ENCODE results near the gene PRLR.

Gene PRLR

DNA sequence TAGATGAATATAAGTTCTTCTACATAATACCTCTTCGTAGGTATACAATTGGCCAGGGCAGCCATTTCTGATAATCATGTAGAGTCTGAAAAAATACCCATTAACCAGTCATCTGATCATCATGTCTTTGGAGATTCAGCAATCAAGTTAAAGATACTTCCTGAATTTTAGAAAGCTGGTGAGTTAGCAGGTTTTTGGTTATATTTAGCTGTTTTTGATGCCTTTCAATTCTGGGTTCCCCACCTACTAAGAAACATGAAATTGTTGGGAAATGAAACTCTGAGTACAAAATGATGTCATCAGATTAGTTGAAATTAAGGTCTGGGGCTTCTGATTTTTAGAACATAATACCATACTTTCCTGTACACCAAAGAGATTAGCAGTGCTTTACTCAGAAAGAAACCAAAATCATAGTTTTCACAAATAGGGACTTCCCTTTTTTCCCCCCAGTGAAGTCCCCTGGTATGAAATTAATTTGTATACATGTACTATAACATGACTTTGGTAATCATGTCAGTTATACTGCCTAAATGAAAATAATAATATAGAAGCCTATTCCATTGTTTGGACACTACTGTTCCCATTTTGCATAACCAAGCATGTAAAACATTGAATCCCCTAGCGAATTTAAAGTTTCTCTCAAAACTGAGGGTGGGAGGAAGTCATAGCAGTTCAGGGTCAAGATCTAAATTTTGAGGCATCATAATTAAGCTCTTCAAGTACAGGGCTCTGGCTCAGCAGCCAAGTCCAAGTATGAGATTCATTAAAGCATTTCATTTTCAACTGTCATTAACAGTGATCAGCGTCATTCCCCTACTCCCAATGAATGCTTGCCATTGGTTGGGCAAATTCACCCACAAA lies 17.9 kb downstream of the PRLR start:
- Histone ChIP-seq H3K9me3 (ENCODE audit: control insufficient read depth, insufficient read depth, low read depth, low read length) (no peaks in the 10 kb centered on the region), H3K4me1 (ENCODE audit: control insufficient read depth, insufficient read depth, low read length) (no peaks in the 10 kb centered on the region), H3K9ac (ENCODE audit: low read length) (no peak overlapping the region), H3K4me3 (ENCODE audit: low read depth, low read length) (no peak overlapping the region), H3K27ac (ENCODE audit: low read depth, low read length) (no peak overlapping the region), H3K27me3 (ENCODE audit: control insufficient read depth, insufficient read depth, low read length) (no peaks in the 10 kb centered on the region), H3K36me3 (ENCODE audit: control insufficient read depth, insufficient read depth, low read length) (no peaks in the 10 kb centered on the region)

DNA sequence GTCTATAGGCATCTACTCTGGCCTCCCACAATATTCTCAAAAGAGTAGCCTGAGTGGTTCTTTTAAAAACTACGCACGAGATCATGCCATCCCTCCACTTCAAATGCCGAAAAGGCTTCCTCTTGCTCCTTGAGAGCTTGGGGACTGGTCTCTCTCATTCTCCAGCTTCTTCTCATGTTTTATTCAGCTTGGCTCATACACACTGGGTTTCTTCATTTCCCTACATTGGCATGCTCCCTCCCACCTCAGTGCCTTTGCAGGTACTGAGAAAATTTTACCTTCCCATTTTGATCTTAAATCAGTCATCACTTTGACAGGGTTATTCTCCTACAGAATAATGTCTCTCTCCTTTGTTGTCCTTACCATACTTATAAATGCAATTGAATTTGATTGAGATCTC lies 20.4 kb downstream of the PRLR start:
- no peaks in the 10 kb centered on the region for H3K4me1 ChIP-seq (ENCODE audit: control insufficient read depth, insufficient read depth, low read length)
- H3K27me3 ChIP-seq (ENCODE audit: control insufficient read depth, insufficient read depth, low read length): no peaks in the 10 kb centered on the region
- H3K27ac ChIP-seq (ENCODE audit: low read depth, low read length): no peak overlapping the region
- no peak overlapping the region for H3K4me3 ChIP-seq (ENCODE audit: low read depth, low read length)
- H3K36me3 ChIP-seq (ENCODE audit: control insufficient read depth, insufficient read depth, low read length): no peaks in the 10 kb centered on the region
- no peaks in the 10 kb centered on the region for H3K9me3 ChIP-seq (ENCODE audit: control insufficient read depth, insufficient read depth, low read depth, low read length)
- H3K9ac ChIP-seq (ENCODE audit: low read length): no peak overlapping the region

- Histone ChIP-seq H3K9me3 (ENCODE audit: control insufficient read depth, insufficient read depth, low read depth, low read length) (no peaks in the 10 kb centered on the region), H3K27me3 (ENCODE audit: control insufficient read depth, insufficient read depth, low read length) (no peaks in the 10 kb centered on the region), H3K9ac (ENCODE audit: low read length) (no peak overlapping the region), H3K4me3 (ENCODE audit: low read depth, low read length) (no peak overlapping the region), H3K27ac (ENCODE audit: low read depth, low read length) (no peak overlapping the region), H3K4me1 (ENCODE audit: control insufficient read depth, insufficient read depth, low read length) (no peaks in the 10 kb centered on the region), H3K36me3 (ENCODE audit: control insufficient read depth, insufficient read depth, low read length) (no peaks in the 10 kb centered on the region)
Observed at GRCh38 chr5:35205606-35206005, 24.7 kb downstream of the PRLR start.

- no peaks in the 10 kb centered on the region for H3K36me3 ChIP-seq (ENCODE audit: control insufficient read depth, insufficient read depth, low read length)
- no peak overlapping the region for H3K4me3 ChIP-seq (ENCODE audit: low read depth, low read length)
- no peak overlapping the region for H3K27ac ChIP-seq (ENCODE audit: low read depth, low read length)
- no peaks in the 10 kb centered on the region for H3K4me1 ChIP-seq (ENCODE audit: control insufficient read depth, insufficient read depth, low read length)
- H3K9me3 ChIP-seq (ENCODE audit: control insufficient read depth, insufficient read depth, low read depth, low read length): no peaks in the 10 kb centered on the region
- no peaks in the 10 kb centered on the region for H3K27me3 ChIP-seq (ENCODE audit: control insufficient read depth, insufficient read depth, low read length)
- no peak overlapping the region for H3K9ac ChIP-seq (ENCODE audit: low read length)
Observed at GRCh38 chr5:35205186-35205585, 25.1 kb downstream of the PRLR start.

DNA sequence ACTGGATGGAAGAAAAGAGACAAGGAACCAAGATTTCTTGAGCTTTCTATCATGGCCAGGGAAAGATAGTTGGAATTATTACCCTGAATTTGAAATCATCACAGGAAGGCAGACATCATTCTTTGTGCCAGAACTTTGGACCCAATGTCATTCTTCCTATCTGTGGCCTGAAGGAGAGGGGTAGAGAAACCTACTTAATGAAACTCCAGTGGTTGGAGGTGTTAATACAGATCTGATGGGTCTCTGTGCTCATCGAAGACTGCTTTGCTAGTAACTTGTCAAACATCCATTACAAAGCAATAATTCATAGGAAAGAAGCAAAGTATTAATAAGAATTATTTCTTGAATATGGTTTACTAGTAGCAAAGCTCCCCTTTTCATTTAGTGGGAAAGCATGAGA lies 26.9 kb downstream of the PRLR start:
- H3K4me3 ChIP-seq (ENCODE audit: low read depth, low read length): no peak overlapping the region
- H3K27ac ChIP-seq (ENCODE audit: low read depth, low read length): no peak overlapping the region
- no peaks in the 10 kb centered on the region for H3K27me3 ChIP-seq (ENCODE audit: control insufficient read depth, insufficient read depth, low read length)
- H3K36me3 ChIP-seq (ENCODE audit: control insufficient read depth, insufficient read depth, low read length): no peaks in the 10 kb centered on the region
- H3K9me3 ChIP-seq (ENCODE audit: control insufficient read depth, insufficient read depth, low read depth, low read length): no peaks in the 10 kb centered on the region
- H3K4me1 ChIP-seq (ENCODE audit: control insufficient read depth, insufficient read depth, low read length): no peaks in the 10 kb centered on the region; the same call in 1 of the 2 replicates
- no peak overlapping the region for H3K9ac ChIP-seq (ENCODE audit: low read length)

GRCh38 chr5:35202319-35203111 lies 27.8 kb downstream of the PRLR start:
- Histone ChIP-seq H3K9ac (ENCODE audit: low read length) (no peak overlapping the region), H3K9me3 (ENCODE audit: control insufficient read depth, insufficient read depth, low read depth, low read length) (no peaks in the 10 kb centered on the region), H3K27me3 (ENCODE audit: control insufficient read depth, insufficient read depth, low read length) (no peaks in the 10 kb centered on the region), H3K4me1 (ENCODE audit: control insufficient read depth, insufficient read depth, low read length) (no peaks in the 10 kb centered on the region; the same call in 1 of the 2 replicates), H3K36me3 (ENCODE audit: control insufficient read depth, insufficient read depth, low read length) (no peaks in the 10 kb centered on the region), H3K4me3 (ENCODE audit: low read depth, low read length) (no peak overlapping the region), H3K27ac (ENCODE audit: low read depth, low read length) (no peak overlapping the region)

DNA sequence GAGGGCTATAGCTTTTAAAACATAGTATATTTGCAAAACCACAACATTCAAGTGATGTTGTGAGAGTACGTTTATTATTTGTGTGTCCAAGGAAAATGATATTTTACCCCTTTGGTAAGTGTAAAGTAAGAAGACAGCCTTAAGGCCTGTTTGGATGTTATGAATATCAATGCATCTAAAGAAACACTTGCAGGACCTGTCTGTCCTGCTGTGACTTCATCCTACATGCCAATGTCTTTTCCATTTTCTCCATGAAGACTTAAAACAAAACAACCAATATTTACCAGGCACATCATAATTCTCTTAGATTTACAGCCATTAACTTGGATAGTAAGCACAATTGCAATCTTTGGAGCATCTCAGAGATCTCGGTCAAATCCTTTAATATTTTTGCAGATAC lies 29.0 kb downstream of the PRLR start:
- Histone ChIP-seq H3K9ac (ENCODE audit: low read length) (no peak overlapping the region), H3K27me3 (ENCODE audit: control insufficient read depth, insufficient read depth, low read length) (no peaks in the 10 kb centered on the region), H3K4me1 (ENCODE audit: control insufficient read depth, insufficient read depth, low read length) (no peaks in the 10 kb centered on the region; the same call in 1 of the 2 replicates), H3K27ac (ENCODE audit: low read depth, low read length) (no peak overlapping the region), H3K9me3 (ENCODE audit: control insufficient read depth, insufficient read depth, low read depth, low read length) (no peaks in the 10 kb centered on the region), H3K36me3 (ENCODE audit: control insufficient read depth, insufficient read depth, low read length) (no peaks in the 10 kb centered on the region), H3K4me3 (ENCODE audit: low read depth, low read length) (no peak overlapping the region)

DNA sequence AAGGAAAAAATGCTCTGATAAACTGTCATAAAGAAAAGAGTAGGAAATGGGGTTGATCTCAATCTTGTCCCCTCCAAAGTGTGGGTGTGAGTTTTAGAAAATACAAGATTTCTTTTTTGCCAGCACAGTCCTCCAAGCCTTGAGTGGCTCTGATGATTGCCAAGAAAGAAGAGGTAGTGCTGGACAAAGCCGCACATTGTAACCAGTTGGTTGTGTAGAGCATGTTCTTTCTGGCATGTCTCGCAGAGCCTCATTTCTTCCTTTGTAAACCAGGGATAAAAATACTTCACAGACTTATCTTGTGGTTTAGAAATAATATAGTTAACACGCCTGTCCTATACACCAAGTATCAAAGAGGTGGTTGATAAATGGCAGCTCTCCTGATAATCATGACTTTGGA lies 30.4 kb downstream of the PRLR start:
- no peaks in the 10 kb centered on the region; the same call in 1 of the 2 replicates for H3K4me1 ChIP-seq (ENCODE audit: control insufficient read depth, insufficient read depth, low read length)
- H3K27ac ChIP-seq (ENCODE audit: low read depth, low read length): no peak overlapping the region
- no peak overlapping the region for H3K4me3 ChIP-seq (ENCODE audit: low read depth, low read length)
- no peaks in the 10 kb centered on the region for H3K9me3 ChIP-seq (ENCODE audit: control insufficient read depth, insufficient read depth, low read depth, low read length)
- H3K36me3 ChIP-seq (ENCODE audit: control insufficient read depth, insufficient read depth, low read length): no peaks in the 10 kb centered on the region
- H3K27me3 ChIP-seq (ENCODE audit: control insufficient read depth, insufficient read depth, low read length): no peaks in the 10 kb centered on the region
- no peak overlapping the region for H3K9ac ChIP-seq (ENCODE audit: low read length)

GRCh38 chr5:35198686-35199085 lies 31.6 kb downstream of the PRLR start:
- H3K9me3 ChIP-seq (ENCODE audit: control insufficient read depth, insufficient read depth, low read depth, low read length): no peaks in the 10 kb centered on the region
- no peaks in the 10 kb centered on the region for H3K27me3 ChIP-seq (ENCODE audit: control insufficient read depth, insufficient read depth, low read length)
- no peak overlapping the region for H3K27ac ChIP-seq (ENCODE audit: low read depth, low read length)
- H3K4me3 ChIP-seq (ENCODE audit: low read depth, low read length): no peak overlapping the region
- H3K36me3 ChIP-seq (ENCODE audit: control insufficient read depth, insufficient read depth, low read length): no peaks in the 10 kb centered on the region
- no peak overlapping the region for H3K9ac ChIP-seq (ENCODE audit: low read length)
- no peaks in the 10 kb centered on the region; the same call in 1 of the 2 replicates for H3K4me1 ChIP-seq (ENCODE audit: control insufficient read depth, insufficient read depth, low read length)

- Histone ChIP-seq H3K36me3 (ENCODE audit: control insufficient read depth, insufficient read depth, low read length) (no peaks in the 10 kb centered on the region), H3K27ac (ENCODE audit: low read depth, low read length) (no peak overlapping the region), H3K9me3 (ENCODE audit: control insufficient read depth, insufficient read depth, low read depth, low read length) (no peaks in the 10 kb centered on the region), H3K9ac (ENCODE audit: low read length) (no peak overlapping the region), H3K4me1 (ENCODE audit: control insufficient read depth, insufficient read depth, low read length) (no peaks in the 10 kb centered on the region; the same call in 1 of the 2 replicates), H3K27me3 (ENCODE audit: control insufficient read depth, insufficient read depth, low read length) (no peaks in the 10 kb centered on the region), H3K4me3 (ENCODE audit: low read depth, low read length) (no peak overlapping the region)
Observed at GRCh38 chr5:35198075-35198474, 32.2 kb downstream of the PRLR start.

DNA sequence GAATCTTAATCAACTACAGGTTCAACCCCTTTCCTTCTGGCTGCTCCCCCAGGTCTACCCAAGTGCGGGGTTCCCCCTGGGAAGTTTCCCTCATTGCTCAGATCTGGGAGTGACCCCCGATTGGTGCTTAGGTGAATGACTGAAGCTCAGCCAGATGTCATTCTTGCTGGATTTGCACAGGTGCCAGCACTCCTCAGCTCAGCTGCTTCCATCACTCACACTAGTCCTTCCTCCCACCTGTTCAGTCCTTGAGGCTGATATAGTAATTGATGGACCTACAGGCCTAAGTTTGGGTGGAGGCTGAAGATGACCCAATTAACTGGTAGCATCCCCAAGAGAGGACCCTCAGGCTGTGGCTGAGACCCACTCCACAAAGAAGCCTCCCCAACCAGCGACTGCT lies 32.9 kb downstream of the PRLR start:
- Histone ChIP-seq H3K27ac (ENCODE audit: low read depth, low read length) (no peak overlapping the region), H3K36me3 (ENCODE audit: control insufficient read depth, insufficient read depth, low read length) (no peaks in the 10 kb centered on the region), H3K9ac (ENCODE audit: low read length) (no peak overlapping the region), H3K4me1 (ENCODE audit: control insufficient read depth, insufficient read depth, low read length) (no peaks in the 10 kb centered on the region; the same call in 1 of the 2 replicates), H3K4me3 (ENCODE audit: low read depth, low read length) (no peak overlapping the region), H3K9me3 (ENCODE audit: control insufficient read depth, insufficient read depth, low read depth, low read length) (no peaks in the 10 kb centered on the region), H3K27me3 (ENCODE audit: control insufficient read depth, insufficient read depth, low read length) (no peaks in the 10 kb centered on the region)

Data from HUES6 (cell line).